Thymus (tissue), 11 donors: Measurements from ENCODE around the gene SNX20. TPM values are rescaled to one million over a fixed set of nuclear protein-coding genes. Genes with fewer than 3 reads are reported as not detected.
A peak's percentile ranks its signal among the peaks of the same experiment; 100 is the strongest.

Experiments used
- DNase-seq, 9 donors: peaks; one replicate each; pipeline ENCODE4 v3.0.0-alpha.2; 2013; ENCODE audit warnings: low spot score in 9 of 9, low read depth in 6 of 9, missing footprints in 1 of 9
- H3K27ac ChIP-seq, 2 donors: one replicate each; pipeline ENCODE4 v1.5.1; 2013; ENCODE audit warnings: control low read depth in 1 of 2, low read depth in 1 of 2, low read length in 1 of 2, mild to moderate bottlenecking in 1 of 2, moderate library complexity in 1 of 2
- H3K27me3 ChIP-seq, 2 donors: one replicate each; pipeline ENCODE4 v1.5.1; 2013; ENCODE audit warnings: low read length in 1 of 2; ENCODE audit not compliant: control insufficient read depth in 2 of 2, insufficient read depth in 1 of 2
- H3K36me3 ChIP-seq, 2 donors: one replicate each; pipeline ENCODE4 v1.5.1; 2013; ENCODE audit warnings: low read length in 1 of 2, mild to moderate bottlenecking in 1 of 2, moderate library complexity in 1 of 2; ENCODE audit not compliant: control insufficient read depth in 2 of 2, insufficient read depth in 2 of 2
- H3K4me1 ChIP-seq, 2 donors: one replicate each; pipeline ENCODE4 v1.5.1; 2013; ENCODE audit warnings: low read length in 2 of 2; ENCODE audit not compliant: control insufficient read depth in 2 of 2, insufficient read depth in 2 of 2
- H3K4me3 ChIP-seq, 2 donors: one replicate each; pipeline ENCODE4 v1.5.1; 2013; ENCODE audit warnings: low read length in 2 of 2, control low read depth in 1 of 2, mild to moderate bottlenecking in 1 of 2
- H3K9me3 ChIP-seq, 2 donors: one replicate each; pipeline ENCODE4 v1.5.1; 2013; ENCODE audit warnings: low read length in 1 of 2, mild to moderate bottlenecking in 1 of 2; ENCODE audit not compliant: control insufficient read depth in 2 of 2, insufficient read depth in 1 of 2
- WGBS: extraction: QIAGEN DNeasy Blood & Tissue Kit; methylation state at CpG from one replicate; pipeline ENCODE4 v1.1.7; 2013; 5-methylcytosine and 5-hydroxymethylcytosine counted together
- polyA plus RNA-seq: library from polyadenylated mRNA; stranded (reverse); fragments of 200-250 nt; gene quantifications from one replicate; pipeline ENCODE4 v1.2.3, GENCODE V29; 2013
- total RNA-seq: library from RNA; stranded (reverse); fragments of 120-200 nt; gene quantifications from one replicate; pipeline ENCODE4 v1.2.4, GENCODE V29; 2013
- donor health status: healthy.

The SNX20 gene
- total and polyA plus RNA-seq, 2 donors = 25.0 to 34.2 TPM

DNA sequence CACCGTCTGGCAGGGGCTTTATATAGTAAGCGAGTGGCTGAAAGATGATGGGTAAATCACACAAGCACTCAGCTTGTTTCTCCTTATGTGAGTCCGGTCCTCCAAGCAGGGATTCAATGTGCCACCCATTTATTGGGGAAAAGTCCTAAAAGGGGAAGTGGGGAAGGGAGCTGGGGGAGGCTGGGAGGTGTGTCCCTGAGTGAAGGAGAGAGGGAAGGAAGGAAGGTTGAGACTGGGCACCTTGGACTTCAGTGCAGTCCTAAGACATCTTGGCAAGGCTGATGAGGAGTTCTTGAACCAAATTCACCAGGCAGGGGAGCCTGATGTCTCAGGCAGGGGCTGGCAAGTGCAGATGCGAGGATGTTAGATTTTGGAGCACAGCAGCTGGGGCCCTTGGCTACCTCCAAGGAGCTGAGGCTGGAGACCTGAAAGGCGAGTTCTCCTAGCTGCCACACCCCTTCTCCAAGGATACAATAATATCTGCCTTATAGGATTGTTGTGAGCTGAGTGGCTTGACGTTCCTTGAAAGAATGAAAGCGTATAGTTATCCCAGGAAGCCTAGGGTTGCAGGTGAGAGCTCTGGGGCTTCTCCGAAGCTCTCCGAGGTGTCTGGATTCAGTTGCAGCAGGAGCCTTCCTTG is 37.8 kb upstream of the SNX20 start:
- Histone ChIP-seq H3K36me3 (no peaks in the 10 kb centered on the region), H3K27me3 (no peaks in the 10 kb centered on the region), H3K9me3 (no peaks in the 10 kb centered on the region), H3K27ac (peak overlapping the region in 1 of 2 donors; percentile 52), H3K4me3 (no peak overlapping the region), H3K4me1 (peaks cover 5 to 21% of the 10 kb centered on the region in 2 donors)
- no peak for DNase-seq
- WGBS = 94% methylated on average over 9 of the region's 9 CpGs

- Histone ChIP-seq H3K27me3 (no peaks in the 10 kb centered on the region), H3K27ac (no peak overlapping the region), H3K9me3 (no peaks in the 10 kb centered on the region), H3K36me3 (no peaks in the 10 kb centered on the region), H3K4me1 (peaks cover 5 to 21% of the 10 kb centered on the region in 2 donors), H3K4me3 (no peak overlapping the region)
- WGBS = 93% methylated on average over 16 of the region's 16 CpGs
- no peak for DNase-seq
Observed at GRCh38 chr16:50718061-50718760, 37.1 kb upstream of the SNX20 start.

DNA sequence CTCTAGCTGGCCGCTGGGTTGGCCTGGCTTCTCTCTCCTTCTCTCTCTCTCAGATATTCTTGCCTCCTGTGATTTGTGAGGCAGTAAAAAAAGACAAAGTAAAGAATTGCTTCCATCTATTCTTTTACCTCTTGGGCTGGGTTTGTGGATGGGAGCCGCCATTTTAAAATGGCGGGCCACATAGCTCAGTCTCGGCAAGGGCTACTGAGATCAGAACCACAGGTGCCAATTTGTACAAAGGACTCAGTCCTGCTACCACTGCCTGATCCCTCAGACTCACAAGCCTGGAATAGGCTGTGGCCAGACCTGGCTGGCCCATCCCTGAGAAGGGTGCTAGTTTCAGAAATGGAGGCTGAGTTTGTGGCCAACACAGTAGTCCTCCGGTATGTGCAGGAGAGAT is 36.4 kb upstream of the SNX20 start:
- Histone ChIP-seq H3K9me3 (no peaks in the 10 kb centered on the region), H3K27ac (no peak overlapping the region), H3K27me3 (no peaks in the 10 kb centered on the region), H3K4me1 (peaks cover 5 to 21% of the 10 kb centered on the region in 2 donors), H3K36me3 (no peaks in the 10 kb centered on the region), H3K4me3 (no peak overlapping the region)
- DNase-seq = no peak
- 98% methylated on average over 5 of the region's 5 CpGs for WGBS

DNA sequence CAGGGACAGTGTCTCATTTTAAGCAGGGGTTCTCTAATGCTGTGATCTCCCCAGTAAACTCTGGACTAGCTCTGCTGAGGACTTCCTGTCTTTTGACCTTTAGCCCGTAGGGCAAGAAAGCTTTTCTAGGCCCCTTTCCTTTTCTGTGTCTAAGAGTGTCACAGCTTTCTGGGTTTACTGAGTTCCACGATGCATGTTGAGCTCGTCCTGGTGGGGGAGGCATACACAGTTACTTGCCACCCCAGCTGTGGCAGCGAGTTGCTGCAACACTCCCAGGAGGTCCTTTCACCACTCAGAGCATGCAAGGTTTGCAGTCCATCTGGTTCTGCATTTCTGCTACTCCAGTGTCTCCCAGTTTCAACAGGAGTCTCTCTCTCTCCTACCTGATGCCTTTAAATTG is 36.0 kb upstream of the SNX20 start:
- WGBS = 89% methylated on average over 4 of the region's 4 CpGs
- Histone ChIP-seq H3K36me3 (no peaks in the 10 kb centered on the region), H3K9me3 (no peaks in the 10 kb centered on the region), H3K4me3 (no peak overlapping the region), H3K27me3 (no peaks in the 10 kb centered on the region), H3K4me1 (peaks cover 5 to 21% of the 10 kb centered on the region in 2 donors), H3K27ac (no peak overlapping the region)
- DNase-seq = no peak

DNA sequence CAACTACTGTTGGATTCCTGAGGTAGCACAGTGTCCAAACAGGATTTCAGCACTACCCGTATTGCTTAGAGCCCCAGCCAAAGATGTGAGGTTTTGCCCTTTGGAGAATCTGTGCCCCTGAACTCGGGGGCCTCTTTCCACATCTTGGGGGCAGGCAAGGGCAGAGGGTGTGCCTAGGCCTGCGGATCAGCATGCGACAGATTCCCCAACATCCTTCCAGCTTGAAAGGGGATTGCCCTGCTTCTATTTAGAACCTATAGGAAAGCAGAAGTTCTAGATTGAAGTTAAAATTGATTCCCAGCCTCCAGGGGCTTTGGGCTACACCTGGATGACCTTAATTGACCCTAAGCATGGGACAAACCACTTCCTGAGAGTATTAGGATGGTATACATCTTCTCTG is 31.8 kb upstream of the SNX20 start:
- DNase-seq = no peak
- H3K4me1 ChIP-seq = peaks cover 0 to 14% of the 10 kb centered on the region in 2 donors
- no peak overlapping the region for H3K4me3 ChIP-seq
- H3K27ac ChIP-seq = no peak overlapping the region
- 75% methylated on average over 4 of the region's 4 CpGs for WGBS
- H3K27me3 ChIP-seq = no peaks in the 10 kb centered on the region
- no peaks in the 10 kb centered on the region for H3K36me3 ChIP-seq
- H3K9me3 ChIP-seq = no peaks in the 10 kb centered on the region

DNA sequence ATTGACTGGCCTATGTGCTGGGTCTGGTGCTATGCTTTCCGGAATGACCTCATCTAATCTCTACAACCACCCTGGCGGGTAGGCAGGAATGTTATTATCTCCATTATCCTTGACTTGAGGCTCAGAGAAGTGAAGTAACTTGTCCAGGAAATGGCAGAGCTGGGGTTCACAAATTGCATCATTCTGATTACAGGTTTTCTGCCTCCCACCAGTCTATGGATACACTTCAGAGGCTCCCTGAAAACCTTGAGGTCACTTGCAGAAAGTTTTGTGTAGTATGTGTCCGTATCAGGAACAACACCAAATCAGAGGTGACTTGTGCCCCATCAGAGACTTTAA is 31.4 kb upstream of the SNX20 start:
- Histone ChIP-seq H3K27me3 (no peaks in the 10 kb centered on the region), H3K4me3 (no peak overlapping the region), H3K27ac (no peak overlapping the region), H3K4me1 (peaks cover 0 to 14% of the 10 kb centered on the region in 2 donors), H3K9me3 (no peaks in the 10 kb centered on the region), H3K36me3 (no peaks in the 10 kb centered on the region)
- WGBS = 89% methylated on average over 3 of the region's 3 CpGs
- DNase-seq = no peak

GRCh38 chr16:50711862-50712559 is 30.9 kb upstream of the SNX20 start:
- no peaks in the 10 kb centered on the region for H3K27me3 ChIP-seq
- H3K4me1 ChIP-seq = peaks cover 0 to 11% of the 10 kb centered on the region in 2 donors
- H3K4me3 ChIP-seq = no peak overlapping the region
- no peak for DNase-seq
- no peaks in the 10 kb centered on the region for H3K9me3 ChIP-seq
- H3K27ac ChIP-seq = no peak overlapping the region
- 94% methylated on average over 25 of the region's 25 CpGs for WGBS
- H3K36me3 ChIP-seq = no peaks in the 10 kb centered on the region

DNA sequence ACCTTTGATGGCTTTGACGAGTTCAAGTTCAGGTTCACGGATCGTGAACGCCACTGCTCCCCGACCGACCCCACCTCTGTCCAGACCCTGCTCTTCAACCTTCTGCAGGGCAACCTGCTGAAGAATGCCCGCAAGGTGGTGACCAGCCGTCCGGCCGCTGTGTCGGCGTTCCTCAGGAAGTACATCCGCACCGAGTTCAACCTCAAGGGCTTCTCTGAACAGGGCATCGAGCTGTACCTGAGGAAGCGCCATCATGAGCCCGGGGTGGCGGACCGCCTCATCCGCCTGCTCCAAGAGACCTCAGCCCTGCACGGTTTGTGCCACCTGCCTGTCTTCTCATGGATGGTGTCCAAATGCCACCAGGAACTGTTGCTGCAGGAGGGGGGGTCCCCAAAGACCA is 29.9 kb upstream of the SNX20 start:
- no peak overlapping the region for H3K27ac ChIP-seq
- DNase-seq = no peak

DNA sequence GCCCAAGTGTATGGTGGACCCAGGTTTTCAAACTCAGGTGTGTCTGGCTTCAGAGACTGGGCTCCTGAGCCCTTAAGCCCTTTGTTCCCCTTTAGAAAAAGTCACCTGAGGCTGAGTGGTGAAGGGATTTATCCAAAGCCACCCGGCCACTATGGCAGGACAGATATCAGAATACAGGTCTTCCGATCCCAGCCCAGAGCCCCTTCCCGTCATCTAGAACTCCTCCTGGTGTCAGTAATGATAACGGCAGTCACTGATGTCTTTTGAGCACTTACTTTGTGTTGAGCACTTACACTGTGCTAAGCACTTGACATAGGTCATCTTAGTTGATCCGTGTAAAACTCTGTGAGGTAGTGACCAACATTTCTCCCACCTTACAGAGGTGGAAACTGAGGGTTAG is 28.9 kb upstream of the SNX20 start:
- no peaks in the 10 kb centered on the region for H3K36me3 ChIP-seq
- no peak overlapping the region for H3K4me3 ChIP-seq
- DNase-seq = no peak
- H3K27ac ChIP-seq = no peak overlapping the region
- peaks cover 0 to 11% of the 10 kb centered on the region in 2 donors for H3K4me1 ChIP-seq
- H3K27me3 ChIP-seq = no peaks in the 10 kb centered on the region
- WGBS = 96% methylated on average over 5 of the region's 5 CpGs
- no peaks in the 10 kb centered on the region for H3K9me3 ChIP-seq

More for the DNA sequence above, 29.9 kb upstream of the SNX20 start:
- no peaks in the 10 kb centered on the region for H3K36me3 ChIP-seq
- WGBS = 98% methylated on average over 21 of the region's 21 CpGs
- peaks cover 0 to 11% of the 10 kb centered on the region in 2 donors for H3K4me1 ChIP-seq
- H3K27me3 ChIP-seq = no peaks in the 10 kb centered on the region
- no peaks in the 10 kb centered on the region for H3K9me3 ChIP-seq
- no peak overlapping the region for H3K4me3 ChIP-seq
